ENCODE measurements around the gene EPHB2. TPM values are rescaled to one million over a fixed set of nuclear protein-coding genes. Genes with fewer than 3 reads are reported as not detected.

The EPHB2 gene
- total and polyA plus RNA-seq, 2 donors (not counting 3 experiments of a cell fraction or from before 2014, with no cell fraction given), result 50.8 to 69.1 TPM

DNA sequence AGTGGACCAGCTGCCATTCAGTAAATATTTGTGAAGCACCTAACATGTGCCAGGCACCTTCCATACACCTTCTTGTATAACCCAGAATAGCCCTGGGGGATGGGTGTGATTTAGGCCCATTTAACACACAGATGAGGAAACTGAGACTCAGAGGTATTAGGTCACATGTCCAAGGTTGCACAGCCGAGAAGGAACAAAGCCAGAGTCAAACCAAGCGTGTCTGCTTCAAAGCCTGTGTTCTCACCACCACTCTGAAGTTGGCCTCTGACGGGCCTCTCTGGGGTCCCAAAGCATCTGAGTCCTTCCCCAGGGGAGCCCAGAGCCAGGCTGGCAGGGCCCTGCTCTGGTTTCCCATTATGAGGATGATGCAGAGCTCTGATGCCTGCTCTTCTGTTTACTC, 196.9 kb downstream of the EPHB2 start:
- intact Hi-C loops (cut with micrococcal nuclease), result no loop called here
- H3K79me2 ChIP-seq (ENCODE audit: control insufficient read depth, insufficient read depth, low read length), result no peaks in the 10 kb centered on the region
- H3K27me3 ChIP-seq (ENCODE audit: control insufficient read depth in 2 of 2, insufficient read depth in 2 of 2, low read length in 2 of 2), result no peaks in the 10 kb centered on the region
- no peaks in the 10 kb centered on the region for H3K9me1 ChIP-seq (replicated peaks; ENCODE audit: control insufficient read depth, extremely low read depth, insufficient read depth, low read length)
- no peaks in the 10 kb centered on the region for H3K4me1 ChIP-seq (ENCODE audit: control insufficient read depth, extremely low read depth, insufficient read depth, low read length)
- H2AFZ ChIP-seq (ENCODE audit: low read depth, low read length), result no peak overlapping the region
- no peak for DNase-seq (ENCODE audit: low read depth, low spot score)
- TF ChIP-seq EZH2 (IDR thresholded peaks at IDR 0.05; ENCODE audit: borderline replicate concordance, low read depth, low read length, severe bottlenecking), result no peak
- no peak for TF ChIP-seq JUN (IDR thresholded peaks at IDR 0.05; ENCODE audit: borderline replicate concordance, insufficient read depth, insufficient read length, low read depth)
- TF ChIP-seq MYC (IDR thresholded peaks at IDR 0.05; ENCODE audit: low read depth, low read length), result no peak
- TF ChIP-seq, protein P1, sequence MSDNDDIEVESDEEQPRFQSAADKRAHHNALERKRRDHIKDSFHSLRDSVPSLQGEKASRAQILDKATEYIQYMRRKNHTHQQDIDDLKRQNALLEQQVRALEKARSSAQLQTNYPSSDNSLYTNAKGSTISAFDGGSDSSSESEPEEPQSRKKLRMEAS (IDR thresholded peaks at IDR 0.05; ENCODE audit: insufficient read depth, insufficient read length), result no peak
- TF ChIP-seq, protein P2, sequence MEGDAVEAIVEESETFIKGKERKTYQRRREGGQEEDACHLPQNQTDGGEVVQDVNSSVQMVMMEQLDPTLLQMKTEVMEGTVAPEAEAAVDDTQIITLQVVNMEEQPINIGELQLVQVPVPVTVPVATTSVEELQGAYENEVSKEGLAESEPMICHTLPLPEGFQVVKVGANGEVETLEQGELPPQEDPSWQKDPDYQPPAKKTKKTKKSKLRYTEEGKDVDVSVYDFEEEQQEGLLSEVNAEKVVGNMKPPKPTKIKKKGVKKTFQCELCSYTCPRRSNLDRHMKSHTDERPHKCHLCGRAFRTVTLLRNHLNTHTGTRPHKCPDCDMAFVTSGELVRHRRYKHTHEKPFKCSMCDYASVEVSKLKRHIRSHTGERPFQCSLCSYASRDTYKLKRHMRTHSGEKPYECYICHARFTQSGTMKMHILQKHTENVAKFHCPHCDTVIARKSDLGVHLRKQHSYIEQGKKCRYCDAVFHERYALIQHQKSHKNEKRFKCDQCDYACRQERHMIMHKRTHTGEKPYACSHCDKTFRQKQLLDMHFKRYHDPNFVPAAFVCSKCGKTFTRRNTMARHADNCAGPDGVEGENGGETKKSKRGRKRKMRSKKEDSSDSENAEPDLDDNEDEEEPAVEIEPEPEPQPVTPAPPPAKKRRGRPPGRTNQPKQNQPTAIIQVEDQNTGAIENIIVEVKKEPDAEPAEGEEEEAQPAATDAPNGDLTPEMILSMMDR (IDR thresholded peaks at IDR 0.05; ENCODE audit: extremely low read depth in 1 of 2, insufficient read depth in 1 of 2, low read depth in 1 of 2, low read length in 2 of 2), result no peak
- no peak for TF ChIP-seq POLR2AphosphoS5 (IDR thresholded peaks at IDR 0.05; ENCODE audit: insufficient read depth, low read depth, low read length)
- TF ChIP-seq POLR2A (IDR thresholded peaks at IDR 0.05; ENCODE audit: low read depth, low read length), result no peak
- no peak for TF ChIP-seq FOS (IDR thresholded peaks at IDR 0.05; ENCODE audit: borderline replicate concordance, insufficient read depth, low read length)
- TF ChIP-seq GATA2 (IDR thresholded peaks at IDR 0.05; ENCODE audit: insufficient read depth, insufficient read length, low read depth, low read length), result no peak
- no peak overlapping the region for H3K9ac ChIP-seq (replicated peaks; ENCODE audit: extremely low read depth, insufficient read depth, low read length)
- peaks cover 3 to 22% of the 10 kb centered on the region in 2 experiments for H3K36me3 ChIP-seq (ENCODE audit: control insufficient read depth in 2 of 2, extremely low read depth in 1 of 2, insufficient read depth in 2 of 2, low read length in 2 of 2)
- H3K27ac ChIP-seq (ENCODE audit: insufficient read depth, low read depth, low read length), result no peak overlapping the region
- H3K9me3 ChIP-seq (replicated peaks; ENCODE audit: control insufficient read depth, insufficient read depth, low read length), result no peaks in the 10 kb centered on the region
- POLR2A ChIA-PET, result no interaction called here
- no peak overlapping the region for H3K4me3 ChIP-seq (replicated peaks in 1 of 3; ENCODE audit: insufficient read depth in 1 of 3, low read depth in 1 of 3, low read length in 3 of 3)
- H4K20me1 ChIP-seq (replicated peaks; ENCODE audit: control insufficient read depth, extremely low read depth, insufficient read depth, low read length), result no peaks in the 10 kb centered on the region
- dilution Hi-C loops (cut with MboI; ENCODE audit: extremely low pct_ligation_motif_present, low sequenced_read_pairs), result no loop called here
- FAIRE-seq, result no peak
- BruUV-seq (replicated peaks), result no TSS peak
- H3K4me2 ChIP-seq (ENCODE audit: insufficient read depth, low read length), result no peak overlapping the region
- CTCF ChIA-PET, result no interaction called here
